Fibroblast of the aortic adventitia (primary cell): Measurements from ENCODE around the gene MUC3A. TPM values are rescaled to one million over a fixed set of nuclear protein-coding genes. Genes with fewer than 3 reads are reported as not detected.
"Not testable (repeated sequence)": the region's sequence is repeated elsewhere in the genome, so short reads cannot be mapped to it uniquely, and the experiment has no call there.

ENCODE experiments used
- DNase-seq: peaks from one replicate; pipeline ENCODE4 v3.0.0-alpha.2; 2010; ENCODE audit warnings: low read depth
- H3K4me3 ChIP-seq: 2 replicates; pipeline ENCODE4 v1.5.1; 2011; ENCODE audit warnings: low read depth, mild to moderate bottlenecking, control low read depth, low read length, moderate library complexity
- small RNA-seq: library from RNA; depleted of rRNA; stranded (forward); fragments of <200 nt; gene quantifications from one replicate; pipeline ENCODE3, GENCODE V24; 2012
- total RNA-seq: library from RNA; depleted of rRNA; stranded (reverse); fragments of >200 nt; gene quantifications from 2 replicates; pipeline ENCODE4 v1.2.3, GENCODE V29; 2012; ENCODE audit warnings: low replicate concordance
- TF ChIP-seq, protein P1 (sequence below): IDR thresholded peaks from 2 replicates; pipeline ENCODE4 v1.5.1; 2011; ENCODE audit warnings: mild to moderate bottlenecking, low read length, control low read depth, inconsistent platforms; ENCODE audit not compliant: insufficient read depth

Gene MUC3A
- total RNA-seq, 1 donor = not detected

DNA sequence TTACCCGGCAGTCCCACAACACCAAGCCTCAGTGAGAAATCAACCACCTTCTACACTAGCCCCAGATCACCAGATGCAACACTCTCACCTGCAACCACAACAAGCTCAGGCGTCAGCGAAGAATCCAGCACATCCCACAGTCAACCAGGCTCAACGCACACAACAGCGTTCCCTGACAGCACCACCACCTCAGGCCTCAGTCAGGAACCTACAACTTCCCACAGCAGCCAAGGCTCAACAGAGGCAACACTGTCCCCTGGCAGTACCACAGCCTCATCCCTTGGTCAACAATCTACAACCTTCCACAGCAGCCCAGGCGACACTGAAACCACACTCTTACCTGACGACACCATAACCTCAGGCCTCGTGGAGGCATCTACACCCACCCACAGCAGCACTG lies 53.0 kb downstream of the MUC3A start:
- H3K4me3 ChIP-seq, DNase-seq: not testable (repeated sequence)

DNA sequence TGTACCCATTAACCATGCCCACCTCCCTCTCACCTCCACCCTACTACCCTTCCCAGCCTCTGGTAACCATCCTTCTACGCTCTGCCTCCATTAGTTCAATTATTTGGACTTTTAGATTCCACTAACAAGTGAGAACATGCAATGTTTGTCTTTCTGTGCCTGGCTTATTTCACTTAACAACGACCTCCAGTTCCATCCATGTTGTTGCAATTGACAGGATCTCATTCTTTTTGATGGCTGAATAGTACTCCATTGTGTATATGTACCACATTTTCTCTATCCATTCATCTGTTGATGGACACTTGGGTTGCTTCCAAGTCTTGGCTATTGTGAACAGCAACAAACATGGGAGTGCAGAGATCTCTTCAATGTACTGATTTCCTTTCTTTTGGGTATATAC lies 58.0 kb downstream of the MUC3A start:
- not testable (repeated sequence) for H3K4me3 ChIP-seq, DNase-seq

DNA sequence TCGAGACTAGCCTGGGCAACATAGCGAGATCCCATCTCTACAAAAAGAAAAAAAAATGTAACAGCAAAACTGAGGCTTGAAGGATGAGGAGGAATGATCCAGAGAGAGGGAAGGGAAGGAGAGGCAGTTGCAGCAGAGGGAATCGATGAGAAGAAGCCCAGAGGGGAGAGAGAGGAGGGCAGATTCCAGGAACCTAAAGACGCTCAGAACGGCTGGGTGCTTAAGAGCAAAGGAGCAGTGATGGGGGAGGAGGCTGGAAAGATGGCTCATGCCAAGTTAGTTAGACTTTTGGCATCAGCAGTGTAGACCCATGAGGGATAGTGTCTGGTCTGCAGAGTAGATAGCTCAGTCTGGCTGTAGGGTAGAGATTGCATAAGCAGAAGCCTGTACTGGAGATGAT lies 60.3 kb downstream of the MUC3A start:
- TF ChIP-seq, protein P1, sequence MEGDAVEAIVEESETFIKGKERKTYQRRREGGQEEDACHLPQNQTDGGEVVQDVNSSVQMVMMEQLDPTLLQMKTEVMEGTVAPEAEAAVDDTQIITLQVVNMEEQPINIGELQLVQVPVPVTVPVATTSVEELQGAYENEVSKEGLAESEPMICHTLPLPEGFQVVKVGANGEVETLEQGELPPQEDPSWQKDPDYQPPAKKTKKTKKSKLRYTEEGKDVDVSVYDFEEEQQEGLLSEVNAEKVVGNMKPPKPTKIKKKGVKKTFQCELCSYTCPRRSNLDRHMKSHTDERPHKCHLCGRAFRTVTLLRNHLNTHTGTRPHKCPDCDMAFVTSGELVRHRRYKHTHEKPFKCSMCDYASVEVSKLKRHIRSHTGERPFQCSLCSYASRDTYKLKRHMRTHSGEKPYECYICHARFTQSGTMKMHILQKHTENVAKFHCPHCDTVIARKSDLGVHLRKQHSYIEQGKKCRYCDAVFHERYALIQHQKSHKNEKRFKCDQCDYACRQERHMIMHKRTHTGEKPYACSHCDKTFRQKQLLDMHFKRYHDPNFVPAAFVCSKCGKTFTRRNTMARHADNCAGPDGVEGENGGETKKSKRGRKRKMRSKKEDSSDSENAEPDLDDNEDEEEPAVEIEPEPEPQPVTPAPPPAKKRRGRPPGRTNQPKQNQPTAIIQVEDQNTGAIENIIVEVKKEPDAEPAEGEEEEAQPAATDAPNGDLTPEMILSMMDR = no peak
- peak; percentile 4 for DNase-seq
- H3K4me3 ChIP-seq = no peak overlapping the region

DNA sequence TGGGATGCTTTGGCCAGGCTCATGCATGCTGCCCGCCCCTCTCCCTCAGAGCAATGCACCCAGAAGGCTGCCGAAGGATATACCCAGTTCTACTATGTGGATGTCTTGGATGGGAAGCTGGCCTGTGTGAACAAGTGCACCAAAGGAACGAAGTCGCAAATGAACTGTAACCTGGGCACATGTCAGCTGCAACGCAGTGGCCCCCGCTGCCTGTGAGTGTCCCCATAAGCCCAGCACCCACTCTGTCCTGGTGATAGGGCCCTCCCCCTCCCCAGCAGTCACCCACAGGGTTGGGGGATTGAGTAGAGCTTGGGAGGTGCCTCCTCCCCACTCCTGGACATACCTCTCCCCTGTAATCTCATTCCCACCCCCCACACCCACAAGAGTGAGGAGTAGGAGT lies 63.6 kb downstream of the MUC3A start:
- TF ChIP-seq, protein P1 = no peak
- no peak overlapping the region for H3K4me3 ChIP-seq
- DNase-seq = no peak

DNA sequence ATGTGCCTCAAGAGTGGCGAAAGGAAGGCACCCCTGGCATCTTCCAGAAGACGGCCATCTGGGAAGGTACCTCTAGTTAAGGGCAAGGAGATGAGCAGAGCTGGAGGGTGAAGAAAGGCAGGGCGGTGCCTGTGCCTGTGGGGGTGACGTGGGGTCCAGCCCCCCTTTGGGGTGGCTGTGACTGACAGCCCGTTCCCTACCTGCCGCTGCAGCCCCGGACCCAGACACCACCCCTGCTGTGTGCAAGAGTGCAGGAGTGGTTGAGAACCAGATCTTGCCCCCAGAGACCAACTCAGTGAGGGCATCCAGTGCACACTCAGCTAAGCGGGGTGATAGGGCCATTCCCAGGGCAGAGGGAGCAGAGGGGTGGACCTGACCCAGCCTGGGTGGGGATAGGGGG lies 66.3 kb downstream of the MUC3A start:
- no peak overlapping the region for H3K4me3 ChIP-seq
- no peak for DNase-seq
- TF ChIP-seq, protein P1 = no peak

DNA sequence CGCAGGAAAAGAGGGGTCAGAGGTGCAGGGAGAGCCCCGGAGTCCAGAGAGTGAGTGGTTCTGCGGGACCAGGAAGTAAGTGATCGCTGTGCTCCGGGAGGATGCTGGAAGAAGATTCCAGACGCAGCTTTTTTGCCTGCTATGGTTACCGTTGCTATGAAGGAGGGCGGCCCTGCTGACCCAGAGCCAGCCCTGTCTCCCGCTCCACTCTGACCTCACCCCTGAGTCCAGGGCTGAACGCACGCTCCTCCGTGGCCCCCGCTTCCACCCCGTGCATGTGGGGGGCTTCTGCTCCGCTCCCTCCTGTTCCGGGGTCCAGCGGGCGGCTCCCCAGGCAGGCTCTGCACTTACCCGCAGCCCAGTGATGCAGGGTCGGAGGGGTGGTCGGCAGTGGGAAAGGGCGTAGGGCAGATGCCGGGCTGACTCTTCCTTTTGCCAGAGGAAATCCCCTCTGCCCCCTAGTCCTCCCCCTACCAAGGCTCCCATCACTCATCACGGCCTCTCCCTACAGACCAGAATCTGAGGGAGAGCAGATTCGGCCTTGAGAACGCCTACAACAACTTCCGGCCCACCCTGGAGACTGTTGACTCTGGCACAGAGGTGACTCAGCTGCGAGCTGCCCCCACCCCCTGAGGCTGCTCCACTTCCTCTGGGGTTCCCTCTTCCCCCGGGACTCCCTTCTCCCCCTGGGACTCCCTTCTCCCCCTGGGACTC lies 67.9 kb downstream of the MUC3A start:
- DNase-seq = peak; percentile 79
- H3K4me3 ChIP-seq = peak overlapping the region; percentile 71
- TF ChIP-seq, protein P1 = no peak

Small RNA genes within 50 kb of the gene (small RNA-seq; reads per million reads assigned to genes)
- gene RN7SL549P (not detected), gene RPS29P15 (not detected)

Other genes starting within 250 kb of the MUC3A start
- gene POP7, start 243.4 kb upstream of the MUC3A start, total RNA-seq = 17.8 and 32.4 TPM in 2 replicates
- not detected in 2 replicates for gene EPO, start 229.1 kb upstream of the MUC3A start, total RNA-seq
- not detected in 2 replicates for gene ZAN, start 215.9 kb upstream of the MUC3A start, total RNA-seq
- 24.9 and 37.9 TPM in 2 replicates for gene EPHB4, start 122.0 kb upstream of the MUC3A start, total RNA-seq
- gene SLC12A9, start 96.8 kb upstream of the MUC3A start, total RNA-seq = 13.9 and 14.3 TPM in 2 replicates
- gene TRIP6, start 82.1 kb upstream of the MUC3A start, total RNA-seq = 71.4 and 81.3 TPM in 2 replicates
- 25.3 and 41.2 TPM in 2 replicates for gene SRRT, start 74.4 kb upstream of the MUC3A start, total RNA-seq
- 2.2 and 3.3 TPM in 2 replicates for gene UFSP1, start 59.8 kb upstream of the MUC3A start, total RNA-seq
- gene ACHE, start 53.6 kb upstream of the MUC3A start, total RNA-seq = 0.16 TPM in 1 of 2 replicates, not detected in the other
- gene MUC12, start 20.0 kb downstream of the MUC3A start, total RNA-seq = not detected in 2 replicates
- not detected in 2 replicates for gene MUC17, start 70.5 kb downstream of the MUC3A start, total RNA-seq
- gene TRIM56, start 135.9 kb downstream of the MUC3A start, total RNA-seq = 10.0 and 17.2 TPM in 2 replicates
- 23.1 and 341 TPM in 2 replicates for gene SERPINE1, start 177.6 kb downstream of the MUC3A start, total RNA-seq
- gene AP1S1, start 204.9 kb downstream of the MUC3A start, total RNA-seq = 34.9 and 77.5 TPM in 2 replicates
- gene VGF, start 216.0 kb downstream of the MUC3A start, total RNA-seq = not detected in 2 replicates
- gene NAT16, start 230.8 kb downstream of the MUC3A start, total RNA-seq = not detected in 2 replicates